HepG2 (cell line): Measurements from ENCODE around the gene SLC9A9. TPM values are rescaled to one million over a fixed set of nuclear protein-coding genes. Genes with fewer than 3 reads are reported as not detected.

Experiments used
- ATAC-seq: fragments of 200-7000 bp; cut with Tn5 transposase; 3 replicates; pipeline ENCODE4 v1.9.1; 2020; ENCODE audit warnings: mild to moderate bottlenecking, moderate library complexity
- BruUV-seq: library from RNA; stranded (reverse); fragments of 400-500 nt; replicated peaks from 2 replicates; lab custom pipeline; 2021; lab: Mats Ljungman, UMichigan
- CTCF ChIA-PET: fragments of 300-600 bp; formaldehyde crosslinking; extraction: SDS; loops from one replicate; lab custom pipeline; 2021; ENCODE audit warnings: low total read pairs, inconsistent platforms, low intra/inter-chr PET ratio; lab: Yijun Ruan, JAX
- POLR2A ChIA-PET: fragments of 350-600 bp; sonication (Branson Sonifier 250); formaldehyde crosslinking; loops from one replicate; lab custom pipeline; 2020; ENCODE audit warnings: antibody characterized with exemption, inconsistent platforms; lab: Yijun Ruan, JAX
- DNase-seq: peaks from one replicate; pipeline ENCODE4 v3.0.0-alpha.2; 2015; ENCODE audit warnings: low spot score
- FAIRE-seq: peaks from 3 replicates; lab custom pipeline; 2011; peaks lifted over from hg19 to GRCh38; lab: Jason Lieb, UNC
- H2AFZ ChIP-seq: one replicate; pipeline ENCODE4 v1.6.1; 2011; ENCODE audit warnings: low read length, inconsistent platforms
- H3K27ac ChIP-seq: fragments of 300-600 bp; 3 replicates; pipeline ENCODE4 v1.8.0; 2011; ENCODE audit warnings: mixed run types, mild to moderate bottlenecking, mixed read lengths, low read length, inconsistent platforms; ENCODE audit not compliant: insufficient read depth; ENCODE audit errors: extremely low read length
- H3K27me3 ChIP-seq, 2 experiments: fragments of 200-600 bp in 1 of 2; 2 replicates in 1 of 2; 3 replicates in 1 of 2; pipeline versions ENCODE4 v1.6.0 to v1.8.0; 2011; ENCODE audit warnings: low read length in 2 of 2, mild to moderate bottlenecking in 2 of 2, moderate library complexity in 2 of 2, inconsistent platforms in 1 of 2; ENCODE audit not compliant: insufficient read depth in 2 of 2, control insufficient read depth in 1 of 2
- H3K36me3 ChIP-seq, 2 experiments: fragments of 200-600 bp in 1 of 2; replicated peaks in 1 of 2; 2 replicates in 1 of 2; 3 replicates in 1 of 2; pipeline versions ENCODE4 v1.5.1 to v1.8.0; 2011; ENCODE audit warnings: low read length in 2 of 2, inconsistent platforms in 1 of 2; ENCODE audit not compliant: insufficient read depth in 2 of 2, control insufficient read depth in 1 of 2
- H3K4me1 ChIP-seq: 2 replicates; pipeline ENCODE4 v1.5.1; 2012; ENCODE audit warnings: low read length, inconsistent platforms; ENCODE audit not compliant: insufficient read depth
- H3K4me2 ChIP-seq: 2 replicates; pipeline ENCODE4 v1.6.0; 2011; ENCODE audit warnings: low read depth, low read length, inconsistent platforms
- H3K4me3 ChIP-seq, 3 experiments: fragments of 200-600 bp in 1 of 3; sonication (generic), shearing (Covaris generic) in 1 of 3; replicated peaks in 1 of 3; 2 replicates each; pipeline ENCODE4 v1.5.1; 2011 to 2016; ENCODE audit warnings: low read length in 3 of 3, inconsistent platforms in 2 of 3, low read depth in 2 of 3, mild to moderate bottlenecking in 2 of 3, control low read depth in 1 of 3, mixed read lengths in 1 of 3; ENCODE audit not compliant: insufficient read depth in 1 of 3
- H3K79me2 ChIP-seq: one replicate; pipeline ENCODE4 v1.6.1; 2011; ENCODE audit warnings: low read length, inconsistent platforms; ENCODE audit not compliant: insufficient read depth
- H3K9ac ChIP-seq: 2 replicates; pipeline ENCODE4 v1.6.0; 2011; ENCODE audit warnings: mild to moderate bottlenecking, low read depth, low read length, inconsistent platforms; ENCODE audit not compliant: insufficient read depth
- H3K9me3 ChIP-seq: 2 replicates; pipeline ENCODE4 v1.5.1; 2012; ENCODE audit warnings: mild to moderate bottlenecking, low read length
- H4K20me1 ChIP-seq: 2 replicates; pipeline ENCODE4 v1.6.0; 2011; ENCODE audit warnings: inconsistent platforms, mild to moderate bottlenecking, low read length, moderate library complexity; ENCODE audit not compliant: insufficient read depth
- CREM ChIP-seq, 2 experiments: sonication (generic) in 1 of 2; formaldehyde crosslinking in 1 of 2; IDR thresholded peaks; 2 replicates each; pipeline versions ENCODE4 v1.4.0 to v1.6.1; 2016 to 2020; ENCODE audit warnings: antibody characterized with exemption in 1 of 2, mild to moderate bottlenecking in 1 of 2, missing genetic modification reagents in 1 of 2
- DNMT3B ChIP-seq: conservative IDR thresholded peaks from 2 replicates; pipeline ENCODE4 v1.6.1; 2016; ENCODE audit warnings: missing biosample characterization, control low read depth
- EHMT2 ChIP-seq: fragments of 200-600 bp; sonication (generic); IDR thresholded peaks from 2 replicates; pipeline ENCODE4 v1.7.0; 2017; ENCODE audit warnings: antibody characterized with exemption, low read depth, low read length, borderline replicate concordance
- GPBP1L1 ChIP-seq: sonication (generic); formaldehyde crosslinking; IDR thresholded peaks from 2 replicates; pipeline ENCODE4 v1.5.0; 2020; ENCODE audit warnings: mild to moderate bottlenecking, missing genetic modification reagents
- HDAC6 ChIP-seq: fragments of 200-600 bp; sonication (generic); IDR thresholded peaks from 2 replicates; pipeline ENCODE4 v1.7.0; 2017; ENCODE audit warnings: mild to moderate bottlenecking, antibody characterized with exemption, low read length, low read depth
- KDM5A ChIP-seq: fragments of 200-600 bp; sonication (generic); IDR thresholded peaks from 2 replicates; pipeline ENCODE4 v1.7.0; 2018; ENCODE audit warnings: antibody characterized with exemption, mild to moderate bottlenecking, low read length, borderline replicate concordance
- NFE2 ChIP-seq: sonication (generic); formaldehyde crosslinking; IDR thresholded peaks from 2 replicates; pipeline ENCODE4 v1.4.0; 2020; ENCODE audit warnings: missing genetic modification reagents
- NR3C1 ChIP-seq: sonication (generic); formaldehyde crosslinking; IDR thresholded peaks from 2 replicates; pipeline ENCODE4 v1.4.0; 2020; ENCODE audit warnings: missing genetic modification reagents
- PCBP2 ChIP-seq: fragments of 200-400 bp; formaldehyde crosslinking; optimal IDR thresholded peaks from 2 replicates; pipeline ENCODE3; 2018; ENCODE audit warnings: low read length, low read depth; ENCODE audit not compliant: poor library complexity, severe bottlenecking
- RFX3 ChIP-seq: IDR thresholded peaks from 2 replicates; pipeline ENCODE4 v1.6.1; 2016; ENCODE audit warnings: missing biosample characterization, missing genetic modification reagents
- ZFAT ChIP-seq: sonication (generic); formaldehyde crosslinking; conservative IDR thresholded peaks from 2 replicates; pipeline ENCODE4 v1.8.1; 2023; ENCODE audit warnings: missing genetic modification reagents, inconsistent platforms
- ZNF652 ChIP-seq: IDR thresholded peaks from 2 replicates; pipeline ENCODE4 v1.6.1; 2016; ENCODE audit warnings: low read depth, borderline replicate concordance
- ZNF878 ChIP-seq: sonication (generic); formaldehyde crosslinking; IDR thresholded peaks from 2 replicates; pipeline ENCODE4 v1.8.1; 2023; ENCODE audit warnings: mild to moderate bottlenecking, missing genetic modification reagents, moderate library complexity
- WGBS: methylation state at CpG from one replicate; pipeline ENCODE4 v1.1.6; 2017; ENCODE audit warnings: low lambda C conversion rate; 5-methylcytosine and 5-hydroxymethylcytosine counted together
- in situ Hi-C: cut with HindIII; loops from 2 replicates; pipeline ENCODE4 v1.10.0; 2017; ENCODE audit warnings: low pct_unique_long_range_greater_than_20kb; ENCODE audit not compliant: extremely low pct_ligation_motif_present
- intact Hi-C: fragments of 100-400 bp; cut with micrococcal nuclease; formaldehyde crosslinking; loops from one replicate; pipeline ENCODE4 v1.10.0; 2022; ENCODE audit not compliant: unreplicated experiment
- polyA plus RNA-seq, 8 experiments: library from polyadenylated mRNA; depleted of rRNA in 3 of 8; stranded (reverse) in 7 of 8; unstranded in 1 of 8; fragments of >200 nt; fragmentation: Illumina TruSeq in 4 of 8; extraction: Trizol in 4 of 8; gene quantifications; 2 replicates each; pipeline versions ENCODE4 v1.2.1 to v1.2.3, GENCODE V29; 2011 to 2016; ENCODE audit warnings: low read depth in 4 of 8, missing spikeins in 1 of 8, mixed read lengths in 1 of 8; ENCODE audit not compliant: insufficient read depth in 1 of 8
- total RNA-seq, 5 experiments: library from RNA; depleted of rRNA; stranded (reverse); fragments of >200 nt; fragmentation: Illumina TruSeq; extraction: Trizol; gene quantifications; 2 replicates each; pipeline ENCODE4 v1.2.3, GENCODE V29; 2016; ENCODE audit warnings: low read depth in 1 of 5

The SLC9A9 gene
- total and polyA plus RNA-seq, 2 of the 13 experiments (the other 11 are each of a cell fraction or from before 2014, with no cell fraction given): not detected

GRCh38 chr3:143408771-143409170 is 439.5 kb downstream of the SLC9A9 start:
- Histone ChIP-seq H3K36me3 (no peaks in the 10 kb centered on the region), H3K4me2 (no peak overlapping the region), H2AFZ (no peak overlapping the region), H3K79me2 (no peaks in the 10 kb centered on the region), H3K9me3 (no peaks in the 10 kb centered on the region), H3K27me3 (no peaks in the 10 kb centered on the region), H3K9ac (no peak overlapping the region), H3K4me3 (no peak overlapping the region), H3K4me1 (no peaks in the 10 kb centered on the region), H4K20me1 (no peaks in the 10 kb centered on the region), H3K27ac (no peak overlapping the region)
- WGBS: 3% methylated on average over 3 of the region's 3 CpGs
- no peak for FAIRE-seq
- DNase-seq: no peak
- BruUV-seq: no TSS peak
- TF ChIP-seq RFX3 (no peak), ZNF652 (no peak), CREM (IDR thresholded peaks at IDR 0.05) (no peak), CREM (CRISPR knock-in tag; IDR thresholded peaks at IDR 0.05) (no peak), PCBP2 (no peak), DNMT3B (CRISPR knock-in tag) (no peak), EHMT2 (no peak), ZNF878 (CRISPR knock-in tag) (no peak), GPBP1L1 (CRISPR knock-in tag) (no peak)
- POLR2A ChIA-PET: no interaction called here
- CTCF ChIA-PET: no interaction called here
- intact Hi-C loops: no loop called here
- in situ Hi-C loops: no loop called here
- no peak for ATAC-seq

GRCh38 chr3:143402602-143403001 is 445.7 kb downstream of the SLC9A9 start:
- POLR2A ChIA-PET: no interaction called here
- no peak overlapping the region for H3K4me2 ChIP-seq
- no peaks in the 10 kb centered on the region for H4K20me1 ChIP-seq
- no peaks in the 10 kb centered on the region for H3K79me2 ChIP-seq
- TF ChIP-seq ZFAT (CRISPR knock-in tag) (no peak), HDAC6 (no peak), NR3C1 (no peak), KDM5A (no peak), NFE2 (CRISPR knock-in tag) (no peak)
- TF ChIP-seq, all 625 proteins: peak for 0
- intact Hi-C loops: no loop called here
- ATAC-seq (no peak), FAIRE-seq (no peak), DNase-seq (no peak)
- Histone ChIP-seq H3K9ac (no peak overlapping the region), H3K27me3 (no peaks in the 10 kb centered on the region), H3K36me3 (no peaks in the 10 kb centered on the region), H2AFZ (no peak overlapping the region), H3K9me3 (no peaks in the 10 kb centered on the region), H3K4me1 (no peaks in the 10 kb centered on the region), H3K27ac (no peak overlapping the region), H3K4me3 (no peak overlapping the region)
- in situ Hi-C loops: no loop called here
- no TSS peak for BruUV-seq
- CTCF ChIA-PET: no interaction called here
